ENCODE measurements around the gene UBE2E1.

- TF ChIP-seq CTCF (IDR thresholded peaks at IDR 0.05; ENCODE audit: low read depth, low read length, missing input control) (no peak), TAF1 (conservative IDR thresholded peaks at IDR 0.05) (no peak), JUND (IDR thresholded peaks at IDR 0.05) (no peak), MAX (IDR thresholded peaks at IDR 0.05) (no peak), GABPA (IDR thresholded peaks at IDR 0.05 in 1 of 2, conservative IDR thresholded peaks at IDR 0.05 in 1 of 2) (no peak), YY1 (IDR thresholded peaks at IDR 0.05) (no peak)
- TF ChIP-seq, protein P1, sequence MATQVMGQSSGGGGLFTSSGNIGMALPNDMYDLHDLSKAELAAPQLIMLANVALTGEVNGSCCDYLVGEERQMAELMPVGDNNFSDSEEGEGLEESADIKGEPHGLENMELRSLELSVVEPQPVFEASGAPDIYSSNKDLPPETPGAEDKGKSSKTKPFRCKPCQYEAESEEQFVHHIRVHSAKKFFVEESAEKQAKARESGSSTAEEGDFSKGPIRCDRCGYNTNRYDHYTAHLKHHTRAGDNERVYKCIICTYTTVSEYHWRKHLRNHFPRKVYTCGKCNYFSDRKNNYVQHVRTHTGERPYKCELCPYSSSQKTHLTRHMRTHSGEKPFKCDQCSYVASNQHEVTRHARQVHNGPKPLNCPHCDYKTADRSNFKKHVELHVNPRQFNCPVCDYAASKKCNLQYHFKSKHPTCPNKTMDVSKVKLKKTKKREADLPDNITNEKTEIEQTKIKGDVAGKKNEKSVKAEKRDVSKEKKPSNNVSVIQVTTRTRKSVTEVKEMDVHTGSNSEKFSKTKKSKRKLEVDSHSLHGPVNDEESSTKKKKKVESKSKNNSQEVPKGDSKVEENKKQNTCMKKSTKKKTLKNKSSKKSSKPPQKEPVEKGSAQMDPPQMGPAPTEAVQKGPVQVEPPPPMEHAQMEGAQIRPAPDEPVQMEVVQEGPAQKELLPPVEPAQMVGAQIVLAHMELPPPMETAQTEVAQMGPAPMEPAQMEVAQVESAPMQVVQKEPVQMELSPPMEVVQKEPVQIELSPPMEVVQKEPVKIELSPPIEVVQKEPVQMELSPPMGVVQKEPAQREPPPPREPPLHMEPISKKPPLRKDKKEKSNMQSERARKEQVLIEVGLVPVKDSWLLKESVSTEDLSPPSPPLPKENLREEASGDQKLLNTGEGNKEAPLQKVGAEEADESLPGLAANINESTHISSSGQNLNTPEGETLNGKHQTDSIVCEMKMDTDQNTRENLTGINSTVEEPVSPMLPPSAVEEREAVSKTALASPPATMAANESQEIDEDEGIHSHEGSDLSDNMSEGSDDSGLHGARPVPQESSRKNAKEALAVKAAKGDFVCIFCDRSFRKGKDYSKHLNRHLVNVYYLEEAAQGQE (IDR thresholded peaks at IDR 0.05) = no peak
- TF ChIP-seq, protein P2, sequence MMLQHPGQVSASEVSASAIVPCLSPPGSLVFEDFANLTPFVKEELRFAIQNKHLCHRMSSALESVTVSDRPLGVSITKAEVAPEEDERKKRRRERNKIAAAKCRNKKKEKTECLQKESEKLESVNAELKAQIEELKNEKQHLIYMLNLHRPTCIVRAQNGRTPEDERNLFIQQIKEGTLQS (IDR thresholded peaks at IDR 0.05) = no peak
Observed at GRCh38 chr3:23840521-23840920, 34.8 kb downstream of the UBE2E1 start.

All from liver (tissue), 3 donors.